ENCODE measurements around the gene CA12.

The CA12 gene

DNA sequence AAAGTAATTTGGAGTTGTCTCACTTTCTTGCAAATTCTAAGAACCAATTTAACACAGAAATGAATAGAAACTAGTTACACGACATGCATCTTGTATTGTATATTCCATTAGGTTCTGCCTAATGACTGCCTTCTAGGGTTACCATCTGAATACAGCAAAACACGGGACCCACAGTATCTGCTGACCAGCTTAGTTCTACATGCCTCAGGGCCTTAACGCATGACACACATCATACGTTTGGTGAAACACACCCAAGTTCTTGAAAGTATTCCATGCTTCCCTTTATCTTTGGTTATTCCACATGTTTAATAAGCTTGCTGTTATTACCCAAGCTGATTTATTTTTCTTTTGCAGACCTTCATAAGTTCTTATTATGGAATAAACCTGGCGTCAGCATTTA lies 76.4 kb downstream of the CA12 start:
- DNase-seq (ENCODE audit: low read depth): no peak
- TF ChIP-seq CTCF (IDR thresholded peaks at IDR 0.05; ENCODE audit: control insufficient read depth, insufficient read depth, low read depth, low read length, missing control alignments): no peak
- H3K4me3 ChIP-seq (ENCODE audit: control insufficient read depth, low read depth, low read length): no peak overlapping the region

- no peak for DNase-seq (ENCODE audit: low read depth)
- TF ChIP-seq CTCF (IDR thresholded peaks at IDR 0.05; ENCODE audit: control insufficient read depth, insufficient read depth, low read depth, low read length, missing control alignments): no peak
- H3K4me3 ChIP-seq (ENCODE audit: control insufficient read depth, low read depth, low read length): no peak overlapping the region
Observed at GRCh38 chr15:63301088-63301487, 80.6 kb downstream of the CA12 start.

- no peak for TF ChIP-seq CTCF (IDR thresholded peaks at IDR 0.05; ENCODE audit: control insufficient read depth, insufficient read depth, low read depth, low read length, missing control alignments)
- DNase-seq (ENCODE audit: low read depth): no peak
- no peak overlapping the region for H3K4me3 ChIP-seq (ENCODE audit: control insufficient read depth, low read depth, low read length)
Observed at GRCh38 chr15:63299943-63300575, 81.6 kb downstream of the CA12 start.

- TF ChIP-seq CTCF (IDR thresholded peaks at IDR 0.05; ENCODE audit: control insufficient read depth, insufficient read depth, low read depth, low read length, missing control alignments): no peak
- no peak for DNase-seq (ENCODE audit: low read depth)
- no peak overlapping the region for H3K4me3 ChIP-seq (ENCODE audit: control insufficient read depth, low read depth, low read length)
Observed at GRCh38 chr15:63296195-63296594, 85.5 kb downstream of the CA12 start.

- H3K4me3 ChIP-seq (ENCODE audit: control insufficient read depth, low read depth, low read length): no peak overlapping the region
- no peak for TF ChIP-seq CTCF (IDR thresholded peaks at IDR 0.05; ENCODE audit: control insufficient read depth, insufficient read depth, low read depth, low read length, missing control alignments)
- no peak for DNase-seq (ENCODE audit: low read depth)
Observed at GRCh38 chr15:63295341-63295740, 86.3 kb downstream of the CA12 start.

GRCh38 chr15:63294359-63294758 lies 87.3 kb downstream of the CA12 start:
- TF ChIP-seq CTCF (IDR thresholded peaks at IDR 0.05; ENCODE audit: control insufficient read depth, insufficient read depth, low read depth, low read length, missing control alignments): no peak
- no peak for DNase-seq (ENCODE audit: low read depth)
- no peak overlapping the region for H3K4me3 ChIP-seq (ENCODE audit: control insufficient read depth, low read depth, low read length)

DNA sequence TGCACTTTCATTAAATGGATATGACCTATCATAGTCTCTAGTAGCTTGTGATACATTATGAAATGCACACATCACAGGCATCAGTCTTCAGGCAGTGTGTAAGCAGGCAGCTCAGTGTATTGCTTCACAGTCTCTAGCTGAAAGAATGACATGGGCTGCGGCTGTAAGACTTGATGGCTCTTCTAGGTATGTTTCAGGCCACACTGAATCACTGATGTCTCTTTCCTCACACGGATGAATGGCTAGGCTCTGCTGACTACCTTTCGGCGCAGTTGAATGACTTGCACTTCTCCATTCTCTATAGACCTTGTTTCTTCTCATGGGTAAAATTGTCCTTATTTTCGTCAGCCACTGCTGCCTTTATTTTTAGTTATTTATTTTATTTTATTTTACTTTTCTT lies 88.9 kb downstream of the CA12 start:
- no peak for TF ChIP-seq CTCF (IDR thresholded peaks at IDR 0.05; ENCODE audit: control insufficient read depth, insufficient read depth, low read depth, low read length, missing control alignments)
- no peak overlapping the region for H3K4me3 ChIP-seq (ENCODE audit: control insufficient read depth, low read depth, low read length)
- peak; percentile 52 for DNase-seq (ENCODE audit: low read depth)

Data from AG09309 (cell line).